OCI-LY7 (cell line): ENCODE measurements around the gene C1orf105.

Experiments used
- EZH2phosphoT487 ChIP-seq: fragments of 200-600 bp; sonication (generic); IDR thresholded peaks from 2 replicates; pipeline ENCODE4 v1.6.1; 2018; ENCODE audit warnings: low read depth, borderline replicate concordance, mild to moderate bottlenecking, mixed run types, antibody characterized with exemption, low read length, moderate library complexity, mixed read lengths
- TF ChIP-seq, protein P1 (sequence below): fragments of 200-600 bp; sonication (generic); conservative IDR thresholded peaks from 2 replicates; pipeline ENCODE4 v1.5.1; 2014; ENCODE audit warnings: mild to moderate bottlenecking, antibody characterized with exemption, low read length, moderate library complexity, mixed read lengths

DNA sequence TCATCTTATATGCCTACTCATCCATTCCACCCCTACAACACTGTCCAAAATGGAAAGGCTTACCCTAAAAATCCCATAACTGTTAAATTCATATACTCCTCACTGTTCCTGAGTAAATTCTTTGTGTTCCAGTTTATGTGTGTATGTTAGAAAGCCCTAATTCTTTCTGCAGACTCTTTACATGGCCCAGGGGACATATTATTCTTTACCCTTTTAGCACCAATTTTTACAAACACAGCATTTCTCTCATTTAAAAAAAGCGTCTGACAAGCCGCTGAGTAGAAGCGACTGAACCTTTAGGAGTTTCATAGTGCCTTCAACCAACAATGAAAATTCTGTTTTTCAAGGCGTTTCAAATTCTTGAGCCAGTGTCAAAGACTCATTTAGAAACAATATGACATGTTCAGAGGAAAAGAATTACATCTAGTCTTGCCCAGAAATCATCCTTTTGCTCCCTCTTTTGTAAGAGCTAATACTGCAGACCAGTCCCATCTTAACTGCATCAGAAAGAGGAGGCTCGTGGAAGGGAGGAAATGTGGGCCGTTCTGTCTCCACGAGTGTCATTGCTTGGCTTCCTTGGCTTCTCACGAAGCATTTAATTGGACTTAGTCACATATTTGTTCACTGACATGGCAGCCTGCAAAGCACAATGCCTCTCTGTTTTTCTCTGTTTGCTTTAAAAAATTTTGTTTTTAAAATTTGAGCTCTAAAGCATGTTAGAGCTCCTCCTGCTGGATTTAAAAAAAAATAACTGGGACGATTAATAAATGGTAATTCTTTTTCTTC lies 21.3 kb upstream of the C1orf105 start:
- TF ChIP-seq EZH2phosphoT487 = no peak
- TF ChIP-seq, protein P1, sequence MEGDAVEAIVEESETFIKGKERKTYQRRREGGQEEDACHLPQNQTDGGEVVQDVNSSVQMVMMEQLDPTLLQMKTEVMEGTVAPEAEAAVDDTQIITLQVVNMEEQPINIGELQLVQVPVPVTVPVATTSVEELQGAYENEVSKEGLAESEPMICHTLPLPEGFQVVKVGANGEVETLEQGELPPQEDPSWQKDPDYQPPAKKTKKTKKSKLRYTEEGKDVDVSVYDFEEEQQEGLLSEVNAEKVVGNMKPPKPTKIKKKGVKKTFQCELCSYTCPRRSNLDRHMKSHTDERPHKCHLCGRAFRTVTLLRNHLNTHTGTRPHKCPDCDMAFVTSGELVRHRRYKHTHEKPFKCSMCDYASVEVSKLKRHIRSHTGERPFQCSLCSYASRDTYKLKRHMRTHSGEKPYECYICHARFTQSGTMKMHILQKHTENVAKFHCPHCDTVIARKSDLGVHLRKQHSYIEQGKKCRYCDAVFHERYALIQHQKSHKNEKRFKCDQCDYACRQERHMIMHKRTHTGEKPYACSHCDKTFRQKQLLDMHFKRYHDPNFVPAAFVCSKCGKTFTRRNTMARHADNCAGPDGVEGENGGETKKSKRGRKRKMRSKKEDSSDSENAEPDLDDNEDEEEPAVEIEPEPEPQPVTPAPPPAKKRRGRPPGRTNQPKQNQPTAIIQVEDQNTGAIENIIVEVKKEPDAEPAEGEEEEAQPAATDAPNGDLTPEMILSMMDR = peak; percentile 90
